HCT116 (cell line): ENCODE results near the gene RBM28.

Experiments
- CTCF ChIP-seq, 3 experiments: fragments of 200-600 bp in 1 of 3; sonication (generic) in 1 of 3; IDR thresholded peaks in 2 of 3; conservative IDR thresholded peaks in 1 of 3; 2 replicates each; pipeline ENCODE4 v1.5.1; 2012 to 2017; ENCODE audit warnings: low read depth in 2 of 3, low read length in 2 of 3, antibody characterized with exemption in 1 of 3, borderline replicate concordance in 1 of 3, control low read depth in 1 of 3, mild to moderate bottlenecking in 1 of 3, mixed read lengths in 1 of 3, mixed run types in 1 of 3, moderate library complexity in 1 of 3; ENCODE audit not compliant: insufficient read depth in 1 of 3
- JUND ChIP-seq: IDR thresholded peaks from 2 replicates; pipeline ENCODE4 v1.6.1; 2012
- POLR2A ChIP-seq: IDR thresholded peaks from 2 replicates; pipeline ENCODE4 v1.7.0; 2011; ENCODE audit warnings: borderline replicate concordance; ENCODE audit not compliant: insufficient read depth, insufficient read length; ENCODE audit errors: extremely low read depth
- TF ChIP-seq, protein P1 (sequence below): IDR thresholded peaks from 2 replicates; pipeline ENCODE4 v1.6.1; 2012

GRCh38 chr7:128274246-128274883 is 69.3 kb downstream of the RBM28 start:
- TF ChIP-seq POLR2A (no peak), JUND (no peak), CTCF (IDR thresholded peaks at IDR 0.05 in 2 of 3, conservative IDR thresholded peaks at IDR 0.05 in 1 of 3; ENCODE audit: borderline replicate concordance in 1 of 3, insufficient read depth in 1 of 3, low read depth in 2 of 3, low read length in 2 of 3) (no peak)
- TF ChIP-seq, protein P1, sequence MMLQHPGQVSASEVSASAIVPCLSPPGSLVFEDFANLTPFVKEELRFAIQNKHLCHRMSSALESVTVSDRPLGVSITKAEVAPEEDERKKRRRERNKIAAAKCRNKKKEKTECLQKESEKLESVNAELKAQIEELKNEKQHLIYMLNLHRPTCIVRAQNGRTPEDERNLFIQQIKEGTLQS, result no peak
